HEK293 (cell line): ENCODE data around the gene DCLK1.

ENCODE experiments used
- CTCF ChIA-PET: fragments of 350-600 bp; formaldehyde crosslinking; extraction: SDS; loops from one replicate; lab custom pipeline; 2021; ENCODE audit warnings: antibody characterized with exemption; lab: Yijun Ruan, JAX
- POLR2A ChIA-PET: fragments of 300-600 bp; formaldehyde crosslinking; extraction: SDS; loops from one replicate; lab custom pipeline; 2020; ENCODE audit warnings: antibody characterized with exemption, inconsistent platforms; lab: Yijun Ruan, JAX
- H3K27ac ChIP-seq: fragments of 200-500 bp; sonication (Bioruptor generic); 2 replicates; pipeline ENCODE4 v1.5.1; 2014; ENCODE audit warnings: low read depth, low read length, control low read depth, inconsistent platforms; ENCODE audit errors: extremely low read depth
- H3K36me3 ChIP-seq, 2 experiments: fragments of 200-500 bp in 1 of 2; sonication (Bioruptor generic) in 1 of 2; 1 replicate in 1 of 2; 2 replicates in 1 of 2; pipeline ENCODE4 v1.5.1; 2014 to 2017; ENCODE audit warnings: inconsistent platforms in 2 of 2, low read length in 2 of 2; ENCODE audit not compliant: control insufficient read depth in 2 of 2, insufficient read depth in 1 of 2
- H3K4me1 ChIP-seq: fragments of 200-500 bp; sonication (Bioruptor generic); 2 replicates; pipeline ENCODE4 v1.5.1; 2014; ENCODE audit warnings: mild to moderate bottlenecking, low read length, inconsistent platforms; ENCODE audit not compliant: control insufficient read depth, insufficient read depth
- H3K4me3 ChIP-seq: 2 replicates; pipeline ENCODE4 v1.5.1; 2011; ENCODE audit warnings: low read depth, mild to moderate bottlenecking, control low read depth, low read length, moderate library complexity
- H3K9me3 ChIP-seq: fragments of 200-500 bp; sonication (Bioruptor generic); 2 replicates; pipeline ENCODE4 v1.5.1; 2014; ENCODE audit warnings: low read depth, low read length, inconsistent platforms; ENCODE audit not compliant: control insufficient read depth, insufficient read depth
- FEZF1 ChIP-seq: fragments of 450-650 bp; formaldehyde crosslinking; IDR thresholded peaks from 2 replicates; pipeline ENCODE4 v1.5.1; 2016; ENCODE audit warnings: missing biosample characterization, missing genetic modification characterization
- KLF10 ChIP-seq: fragments of 450-650 bp; IDR thresholded peaks from 2 replicates; pipeline ENCODE4 v1.5.1; 2018; ENCODE audit warnings: missing biosample characterization, mild to moderate bottlenecking, missing genetic modification characterization
- MEIS1 ChIP-seq: sonication (generic); formaldehyde crosslinking; IDR thresholded peaks from 2 replicates; pipeline ENCODE4 v1.8.1; 2022; ENCODE audit warnings: missing genetic modification reagents, mild to moderate bottlenecking, borderline replicate concordance
- PRDM10 ChIP-seq: fragments of 450-650 bp; formaldehyde crosslinking; IDR thresholded peaks from 2 replicates; pipeline ENCODE4 v1.5.1; 2016; ENCODE audit warnings: missing biosample characterization, missing genetic modification characterization
- SCRT1 ChIP-seq: fragments of 450-650 bp; formaldehyde crosslinking; IDR thresholded peaks from 2 replicates; pipeline ENCODE4 v1.5.1; 2016; ENCODE audit warnings: missing biosample characterization, missing genetic modification characterization, borderline replicate concordance
- SP2 ChIP-seq: fragments of 450-650 bp; formaldehyde crosslinking; IDR thresholded peaks from 2 replicates; pipeline ENCODE4 v1.5.1; 2016; ENCODE audit warnings: missing biosample characterization, missing genetic modification characterization
- WT1 ChIP-seq: fragments of 450-650 bp; formaldehyde crosslinking; IDR thresholded peaks from 2 replicates; pipeline ENCODE4 v1.5.1; 2016; ENCODE audit warnings: missing biosample characterization, missing genetic modification characterization
- ZBTB17 ChIP-seq: fragments of 450-650 bp; formaldehyde crosslinking; IDR thresholded peaks from 2 replicates; pipeline ENCODE4 v1.5.1; 2016; ENCODE audit warnings: missing biosample characterization, missing genetic modification characterization
- ZBTB21 ChIP-seq: fragments of 450-650 bp; formaldehyde crosslinking; IDR thresholded peaks from 2 replicates; pipeline ENCODE4 v1.5.1; 2017; ENCODE audit warnings: missing biosample characterization, missing genetic modification characterization
- ZBTB6 ChIP-seq: fragments of 450-650 bp; formaldehyde crosslinking; IDR thresholded peaks from 2 replicates; pipeline ENCODE4 v1.5.1; 2017; ENCODE audit warnings: missing biosample characterization, missing genetic modification characterization
- ZFP69B ChIP-seq: fragments of 450-650 bp; formaldehyde crosslinking; IDR thresholded peaks from 2 replicates; pipeline ENCODE4 v1.5.1; 2016; ENCODE audit warnings: missing biosample characterization, missing genetic modification characterization
- ZNF174 ChIP-seq: fragments of 450-650 bp; formaldehyde crosslinking; IDR thresholded peaks from 2 replicates; pipeline ENCODE4 v1.5.0; 2017; ENCODE audit warnings: missing biosample characterization, mild to moderate bottlenecking, missing genetic modification characterization
- ZNF184 ChIP-seq: fragments of 450-650 bp; IDR thresholded peaks from 2 replicates; pipeline ENCODE4 v1.5.1; 2018; ENCODE audit warnings: missing biosample characterization, mild to moderate bottlenecking, missing genetic modification characterization
- ZNF24 ChIP-seq: fragments of 450-650 bp; formaldehyde crosslinking; IDR thresholded peaks from 2 replicates; pipeline ENCODE4 v1.5.1; 2016; ENCODE audit warnings: missing biosample characterization, missing genetic modification characterization
- ZNF311 ChIP-seq: fragments of 450-650 bp; formaldehyde crosslinking; IDR thresholded peaks from 2 replicates; pipeline ENCODE4 v1.5.1; 2017; ENCODE audit warnings: missing biosample characterization, missing genetic modification characterization, borderline replicate concordance
- ZNF423 ChIP-seq: fragments of 450-650 bp; formaldehyde crosslinking; IDR thresholded peaks from 2 replicates; pipeline ENCODE4 v1.5.1; 2016; ENCODE audit warnings: missing biosample characterization, missing genetic modification characterization
- ZNF513 ChIP-seq: fragments of 450-650 bp; IDR thresholded peaks from 2 replicates; pipeline ENCODE4 v1.5.1; 2018; ENCODE audit warnings: missing biosample characterization, missing genetic modification characterization
- ZNF555 ChIP-seq: fragments of 450-650 bp; formaldehyde crosslinking; conservative IDR thresholded peaks from 2 replicates; pipeline ENCODE4 v1.5.1; 2017; ENCODE audit warnings: missing biosample characterization, mild to moderate bottlenecking, missing genetic modification characterization, inconsistent platforms
- ZNF623 ChIP-seq: fragments of 450-650 bp; formaldehyde crosslinking; IDR thresholded peaks from 2 replicates; pipeline ENCODE4 v1.5.1; 2016; ENCODE audit warnings: missing biosample characterization, missing genetic modification characterization
- ZNF626 ChIP-seq: fragments of 450-650 bp; sonication (Bioruptor Pico); formaldehyde crosslinking; IDR thresholded peaks from 2 replicates; pipeline ENCODE4 v1.5.1; 2018; ENCODE audit warnings: missing biosample characterization, missing genetic modification characterization, inconsistent platforms
- ZNF639 ChIP-seq: fragments of 450-650 bp; formaldehyde crosslinking; IDR thresholded peaks from 2 replicates; pipeline ENCODE4 v1.5.1; 2016; ENCODE audit warnings: missing biosample characterization, missing genetic modification characterization
- ZSCAN5A ChIP-seq: fragments of 450-650 bp; formaldehyde crosslinking; IDR thresholded peaks from 2 replicates; pipeline ENCODE4 v1.5.1; 2016; ENCODE audit warnings: missing biosample characterization, missing genetic modification characterization

DCLK1 gene

GRCh38 chr13:35995136-35995535 lies 136.0 kb downstream of the DCLK1 start:
- CTCF ChIA-PET, result interaction anchor here (0.6 to 1.0 kb wide), 2 partner anchors 140 to 280 kb away, joined by 3 to 6 read pairs; no protein-coding TSS in a partner anchor

GRCh38 chr13:35994131-35994966 lies 136.8 kb downstream of the DCLK1 start:
- Histone ChIP-seq H3K9me3 (no peaks in the 10 kb centered on the region), H3K27ac (no peak overlapping the region), H3K4me1 (peaks cover 5% of the 10 kb centered on the region), H3K36me3 (no peaks in the 10 kb centered on the region), H3K4me3 (no peak overlapping the region)
- CTCF ChIA-PET, result interaction anchor here (0.6 to 1.0 kb wide), 3 partner anchors 12 to 281 kb away, joined by 3 to 6 read pairs (median 3); no protein-coding TSS in a partner anchor
- TF ChIP-seq MEIS1 (CRISPR knock-in tag) (peak; percentile 63; the same call in 1 of the 2 replicates), FEZF1 (tag by site-specific recombination) (peak; percentile 44; the same call in 1 of the 2 replicates), SCRT1 (no peak)
- POLR2A ChIA-PET, result no interaction called here

More at GRCh38 chr13:35995136-35995535, 136.0 kb downstream of the DCLK1 start:
- no peaks in the 10 kb centered on the region for H3K36me3 ChIP-seq
- H3K4me1 ChIP-seq, result peaks cover 5% of the 10 kb centered on the region
- H3K27ac ChIP-seq, result no peak overlapping the region
- TF ChIP-seq ZNF174 (tag by site-specific recombination) (no peak), SP2 (tag by site-specific recombination) (no peak), ZNF423 (tag by site-specific recombination) (no peak), ZNF623 (tag by site-specific recombination) (no peak), ZNF184 (tag by site-specific recombination) (no peak), ZBTB17 (tag by site-specific recombination) (no peak), ZSCAN5A (tag by site-specific recombination) (no peak), WT1 (tag by site-specific recombination) (no peak)
- H3K4me3 ChIP-seq, result no peak overlapping the region
- POLR2A ChIA-PET, result no interaction called here
- no peaks in the 10 kb centered on the region for H3K9me3 ChIP-seq

GRCh38 chr13:35993686-35994085 lies 137.5 kb downstream of the DCLK1 start:
- Histone ChIP-seq H3K4me3 (no peak overlapping the region), H3K27ac (no peak overlapping the region), H3K36me3 (no peaks in the 10 kb centered on the region), H3K4me1 (peaks cover 5% of the 10 kb centered on the region), H3K9me3 (no peaks in the 10 kb centered on the region)
- POLR2A ChIA-PET, result no interaction called here
- CTCF ChIA-PET, result no interaction called here
- TF ChIP-seq ZNF311 (tag by site-specific recombination) (no peak), ZFP69B (no peak), ZBTB17 (tag by site-specific recombination) (no peak), ZNF513 (tag by site-specific recombination) (no peak), PRDM10 (no peak), ZBTB21 (tag by site-specific recombination) (no peak), ZNF626 (no peak), KLF10 (no peak), ZNF24 (tag by site-specific recombination) (no peak), ZNF639 (tag by site-specific recombination) (no peak), ZNF555 (tag by site-specific recombination) (no peak), ZBTB6 (tag by site-specific recombination) (no peak)
